Neutrophil (primary cell): ENCODE data around the gene NRXN3.

Experiments
- H3K27ac ChIP-seq: fragments of 200-600 bp; sonication (generic); 2 replicates; pipeline ENCODE4 v1.5.1; 2016; ENCODE audit warnings: mild to moderate bottlenecking, moderate library complexity
- H3K27me3 ChIP-seq: fragments of 200-600 bp; sonication (generic); 2 replicates; pipeline ENCODE4 v1.6.0; 2016; ENCODE audit warnings: mild to moderate bottlenecking
- H3K36me3 ChIP-seq: fragments of 200-600 bp; sonication (generic); 2 replicates; pipeline ENCODE4 v1.5.1; 2017
- H3K4me1 ChIP-seq, 2 experiments: fragments of 200-600 bp in 1 of 2; sonication (generic) in 1 of 2; 1 replicate in 1 of 2; 2 replicates in 1 of 2; pipeline versions ENCODE4 v1.5.1 to v1.6.1; 2013 to 2016; ENCODE audit warnings: low read depth in 1 of 2, low read length in 1 of 2, mild to moderate bottlenecking in 1 of 2, moderate library complexity in 1 of 2; ENCODE audit not compliant: control insufficient read depth in 1 of 2, insufficient read depth in 1 of 2
- H3K4me3 ChIP-seq, 2 experiments: fragments of 200-600 bp in 1 of 2; sonication (generic) in 1 of 2; 1 replicate in 1 of 2; 2 replicates in 1 of 2; pipeline ENCODE4 v1.5.1; 2013 to 2016; ENCODE audit warnings: low read depth in 1 of 2, low read length in 1 of 2, mild to moderate bottlenecking in 1 of 2, moderate library complexity in 1 of 2
- H3K9me3 ChIP-seq: fragments of 200-600 bp; sonication (generic); 2 replicates; pipeline ENCODE4 v1.5.1; 2016
- TF ChIP-seq, protein P1 (sequence below): fragments of 200-600 bp; sonication (generic); IDR thresholded peaks from 2 replicates; pipeline ENCODE4 v1.5.1; 2016; ENCODE audit warnings: antibody characterized with exemption

Gene NRXN3

DNA sequence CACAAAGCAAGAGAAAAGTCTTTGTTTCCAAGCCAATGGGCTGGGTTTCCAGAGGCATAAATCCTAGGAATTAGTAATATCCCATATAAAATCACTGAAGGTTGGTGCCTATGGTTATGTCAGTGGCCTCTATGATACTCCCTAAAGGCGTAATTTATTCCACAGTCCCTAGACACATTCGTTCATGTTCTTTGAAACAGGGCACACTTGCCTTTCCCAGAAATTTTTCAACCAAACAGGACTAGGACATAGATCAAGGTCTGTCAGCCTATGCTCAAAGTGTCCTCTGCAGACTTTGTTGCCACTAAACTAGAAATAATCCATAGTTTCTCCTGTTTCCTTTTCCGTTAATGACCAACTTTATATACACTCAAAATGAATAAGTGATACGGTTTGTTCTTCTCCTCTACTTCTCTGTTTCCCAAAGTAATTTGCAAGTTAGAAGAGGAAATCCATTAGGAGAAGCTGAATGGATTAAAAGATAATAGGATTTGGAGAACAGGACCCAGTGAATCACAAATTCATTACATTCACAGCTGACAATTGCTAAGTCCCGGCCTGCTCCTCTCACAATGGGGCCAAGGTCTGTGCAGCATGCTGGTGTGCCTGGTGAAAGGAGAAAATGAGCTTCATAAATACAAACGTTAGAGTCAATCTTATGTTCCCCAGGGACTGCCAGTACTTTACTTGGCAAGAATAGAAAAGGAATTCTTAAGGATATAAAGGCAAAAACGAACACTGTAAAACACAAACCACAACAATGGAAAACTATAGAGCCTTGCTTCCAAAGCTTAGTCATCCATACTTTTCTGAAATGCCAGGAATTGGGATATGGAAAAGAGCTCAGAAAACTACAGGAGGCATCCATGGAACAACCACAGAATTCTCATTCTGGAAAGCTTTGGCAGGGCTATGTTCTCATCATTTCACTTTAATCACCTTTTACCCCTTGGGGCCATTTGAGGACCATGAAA is 966.2 kb downstream of the NRXN3 start:
- Histone ChIP-seq H3K4me1 (no peaks in the 10 kb centered on the region), H3K9me3 (no peaks in the 10 kb centered on the region), H3K4me3 (no peak overlapping the region), H3K27me3 (no peaks in the 10 kb centered on the region), H3K36me3 (no peaks in the 10 kb centered on the region), H3K27ac (no peak overlapping the region)
- TF ChIP-seq, protein P1, sequence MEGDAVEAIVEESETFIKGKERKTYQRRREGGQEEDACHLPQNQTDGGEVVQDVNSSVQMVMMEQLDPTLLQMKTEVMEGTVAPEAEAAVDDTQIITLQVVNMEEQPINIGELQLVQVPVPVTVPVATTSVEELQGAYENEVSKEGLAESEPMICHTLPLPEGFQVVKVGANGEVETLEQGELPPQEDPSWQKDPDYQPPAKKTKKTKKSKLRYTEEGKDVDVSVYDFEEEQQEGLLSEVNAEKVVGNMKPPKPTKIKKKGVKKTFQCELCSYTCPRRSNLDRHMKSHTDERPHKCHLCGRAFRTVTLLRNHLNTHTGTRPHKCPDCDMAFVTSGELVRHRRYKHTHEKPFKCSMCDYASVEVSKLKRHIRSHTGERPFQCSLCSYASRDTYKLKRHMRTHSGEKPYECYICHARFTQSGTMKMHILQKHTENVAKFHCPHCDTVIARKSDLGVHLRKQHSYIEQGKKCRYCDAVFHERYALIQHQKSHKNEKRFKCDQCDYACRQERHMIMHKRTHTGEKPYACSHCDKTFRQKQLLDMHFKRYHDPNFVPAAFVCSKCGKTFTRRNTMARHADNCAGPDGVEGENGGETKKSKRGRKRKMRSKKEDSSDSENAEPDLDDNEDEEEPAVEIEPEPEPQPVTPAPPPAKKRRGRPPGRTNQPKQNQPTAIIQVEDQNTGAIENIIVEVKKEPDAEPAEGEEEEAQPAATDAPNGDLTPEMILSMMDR = no peak

DNA sequence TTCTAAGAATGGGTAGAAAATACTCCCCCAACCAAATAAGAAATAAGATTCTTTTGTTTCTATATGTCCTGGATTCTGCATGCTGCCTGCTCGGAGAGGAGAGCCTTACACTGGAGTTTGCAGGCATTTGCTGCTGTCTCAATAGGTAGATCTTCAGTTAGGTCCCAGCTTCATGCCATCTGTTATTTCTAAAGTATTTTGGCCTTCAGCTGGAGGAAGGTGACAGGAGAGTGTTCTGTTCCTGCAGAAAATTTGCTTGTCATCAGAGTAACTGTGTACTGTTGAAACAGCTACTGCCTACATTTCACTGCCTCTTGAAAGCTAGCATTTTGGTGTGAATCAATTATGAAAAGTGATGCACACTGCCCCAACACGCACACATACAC is 966.9 kb downstream of the NRXN3 start:
- no peaks in the 10 kb centered on the region for H3K36me3 ChIP-seq
- no peaks in the 10 kb centered on the region for H3K27me3 ChIP-seq
- no peak overlapping the region for H3K4me3 ChIP-seq
- H3K4me1 ChIP-seq = no peaks in the 10 kb centered on the region
- H3K27ac ChIP-seq = no peak overlapping the region
- H3K9me3 ChIP-seq = no peaks in the 10 kb centered on the region
- TF ChIP-seq, protein P1 = no peak

DNA sequence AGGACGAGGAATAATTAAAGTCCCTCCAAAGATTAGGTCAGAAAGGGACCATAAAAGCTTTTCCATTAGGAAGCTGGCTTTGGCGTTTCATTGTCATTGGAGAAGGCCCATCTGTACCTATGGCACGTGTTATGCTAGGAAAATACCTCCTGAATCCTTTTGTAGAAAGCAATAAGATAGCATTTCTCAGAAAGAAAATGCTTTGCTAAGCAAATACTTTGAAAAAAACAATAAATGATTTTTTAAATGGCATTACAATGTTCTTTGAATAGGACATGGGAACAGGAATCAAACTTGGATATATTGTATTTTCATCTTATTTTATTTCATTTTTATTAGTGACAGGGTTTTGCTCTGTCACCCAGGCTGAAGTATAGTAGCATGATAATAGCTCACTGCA is 967.7 kb downstream of the NRXN3 start:
- H3K27me3 ChIP-seq = no peaks in the 10 kb centered on the region
- no peaks in the 10 kb centered on the region for H3K36me3 ChIP-seq

DNA sequence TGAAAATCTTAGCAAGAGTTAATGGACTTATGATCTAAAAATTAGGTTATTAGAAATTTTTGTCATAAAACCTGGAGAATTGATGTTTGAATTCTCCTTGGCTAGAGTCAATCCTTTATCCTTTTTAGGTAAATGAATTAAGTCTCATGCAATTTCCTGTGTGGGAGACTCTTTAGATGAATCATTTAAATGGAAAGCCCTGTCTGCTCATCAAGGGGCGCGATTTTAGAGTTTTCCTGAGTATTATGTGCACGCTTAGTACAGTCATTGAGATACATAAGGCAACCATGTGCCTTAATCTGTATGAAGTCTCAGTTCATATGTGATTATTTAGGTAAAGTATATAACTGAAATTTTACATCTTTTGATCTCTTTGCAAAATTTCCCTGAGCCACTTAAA is 974.7 kb downstream of the NRXN3 start:
- Histone ChIP-seq H3K4me3 (no peak overlapping the region), H3K36me3 (no peaks in the 10 kb centered on the region), H3K9me3 (no peaks in the 10 kb centered on the region), H3K27me3 (no peaks in the 10 kb centered on the region), H3K27ac (no peak overlapping the region), H3K4me1 (no peaks in the 10 kb centered on the region)
- TF ChIP-seq, protein P1 = no peak

More for the DNA sequence above, 967.7 kb downstream of the NRXN3 start:
- Histone ChIP-seq H3K9me3 (no peaks in the 10 kb centered on the region), H3K4me3 (no peak overlapping the region), H3K4me1 (no peaks in the 10 kb centered on the region), H3K27ac (no peak overlapping the region)
- TF ChIP-seq, protein P1 = no peak

DNA sequence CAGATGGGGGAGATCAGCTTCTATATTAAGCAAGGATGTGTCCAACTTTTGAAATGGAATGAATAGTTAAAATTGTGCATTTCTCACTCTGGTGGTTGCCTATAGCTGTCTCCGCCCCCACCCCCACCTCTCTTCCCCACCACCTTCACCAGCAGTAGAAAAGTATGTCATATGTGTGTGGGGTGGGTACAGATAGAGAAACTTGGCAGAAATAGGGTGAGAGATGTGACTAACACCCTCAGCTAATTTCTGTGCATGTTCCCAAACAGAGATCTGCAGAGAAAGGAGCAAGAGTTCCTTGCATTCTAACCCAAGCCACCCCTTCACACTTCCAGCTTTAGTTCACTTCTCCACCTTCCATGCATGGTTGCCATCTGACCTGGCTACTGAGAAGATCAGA is 980.1 kb downstream of the NRXN3 start:
- Histone ChIP-seq H3K36me3 (no peaks in the 10 kb centered on the region), H3K4me1 (no peaks in the 10 kb centered on the region), H3K27ac (no peak overlapping the region), H3K9me3 (no peaks in the 10 kb centered on the region), H3K4me3 (no peak overlapping the region), H3K27me3 (no peaks in the 10 kb centered on the region)
- TF ChIP-seq, protein P1 = no peak
